Neural crest cell (in vitro differentiated cells): ENCODE data around the gene PDCD1. TPM values are rescaled to one million over a fixed set of nuclear protein-coding genes. Genes with fewer than 3 reads are reported as not detected.

Experiments used
- DNase-seq: peaks from one replicate; pipeline ENCODE4 v3.0.0; 2021; ENCODE audit warnings: low read depth, mixed read lengths, low spot score
- H3K27ac Mint-ChIP-seq: one replicate; pipeline ENCODE4 v1.8.0; 2021; ENCODE audit warnings: mild to moderate bottlenecking, mixed read lengths; ENCODE audit not compliant: unreplicated experiment
- H3K27me3 Mint-ChIP-seq: 2 replicates; pipeline ENCODE4 v1.8.0; 2021; ENCODE audit warnings: low read depth, mild to moderate bottlenecking, mixed read lengths
- H3K36me3 Mint-ChIP-seq: 2 replicates; pipeline ENCODE4 v1.8.0; 2021; ENCODE audit warnings: low read depth, mild to moderate bottlenecking, mixed read lengths
- H3K4me1 Mint-ChIP-seq: 2 replicates; pipeline ENCODE4 v1.8.0; 2021; ENCODE audit warnings: mixed read lengths
- H3K4me3 Mint-ChIP-seq: one replicate; pipeline ENCODE4 v1.8.0; 2021; ENCODE audit warnings: mild to moderate bottlenecking, mixed read lengths
- H3K9me3 Mint-ChIP-seq: 2 replicates; pipeline ENCODE4 v1.8.0; 2021; ENCODE audit warnings: mixed read lengths
- CTCF ChIP-seq: fragments of 200-600 bp; sonication (generic); conservative IDR thresholded peaks from 2 replicates; pipeline ENCODE4 v1.5.0; 2021; ENCODE audit warnings: antibody characterized with exemption, mild to moderate bottlenecking
- total RNA-seq: library from RNA; stranded (reverse); gene quantifications from 2 replicates; pipeline ENCODE4 v1.2.1, GENCODE V29; 2021

Gene PDCD1
- total RNA-seq, 1 donor from 2014 or later = not detected

GRCh38 chr2:241811201-241811951 lies 47.3 kb downstream of the PDCD1 start:
- H3K36me3 Mint-ChIP-seq = no peaks in the 10 kb centered on the region
- TF ChIP-seq CTCF = no peak
- no peak for DNase-seq
- peaks cover 15% of the 10 kb centered on the region for H3K4me1 Mint-ChIP-seq
- H3K27ac Mint-ChIP-seq = no peak overlapping the region
- no peak overlapping the region for H3K4me3 Mint-ChIP-seq
- no peaks in the 10 kb centered on the region for H3K27me3 Mint-ChIP-seq
- no peaks in the 10 kb centered on the region for H3K9me3 Mint-ChIP-seq

GRCh38 chr2:241810307-241811200 lies 48.1 kb downstream of the PDCD1 start:
- DNase-seq = no peak
- no peaks in the 10 kb centered on the region for H3K36me3 Mint-ChIP-seq
- peaks cover 15% of the 10 kb centered on the region for H3K4me1 Mint-ChIP-seq
- no peak for TF ChIP-seq CTCF
- no peaks in the 10 kb centered on the region for H3K9me3 Mint-ChIP-seq
- H3K27ac Mint-ChIP-seq = no peak overlapping the region
- H3K4me3 Mint-ChIP-seq = no peak overlapping the region
- no peaks in the 10 kb centered on the region for H3K27me3 Mint-ChIP-seq

GRCh38 chr2:241809383-241810306 lies 49.0 kb downstream of the PDCD1 start:
- Mint-ChIP-seq H3K27me3 (no peaks in the 10 kb centered on the region), H3K9me3 (no peaks in the 10 kb centered on the region), H3K4me3 (no peak overlapping the region), H3K4me1 (peaks cover 15% of the 10 kb centered on the region), H3K27ac (no peak overlapping the region), H3K36me3 (no peaks in the 10 kb centered on the region)
- TF ChIP-seq CTCF = no peak
- DNase-seq = no peak

GRCh38 chr2:241808721-241809382 lies 49.8 kb downstream of the PDCD1 start, which contains the start of gene NEU4:
Gene NEU4, plus strand, starts transcription at chr2:241809193. Its CDS starts 5,292 bp downstream, at chr2:241814485.
- H3K9me3 Mint-ChIP-seq = no peaks in the 10 kb centered on the region
- peaks cover 15% of the 10 kb centered on the region for H3K4me1 Mint-ChIP-seq
- peak within 1 kb of the TSS; percentile 91 for H3K27ac Mint-ChIP-seq
- no peak for DNase-seq
- H3K36me3 Mint-ChIP-seq = no peaks in the 10 kb centered on the region
- no peak for TF ChIP-seq CTCF
- no peaks in the 10 kb centered on the region for H3K27me3 Mint-ChIP-seq
- peak within 1 kb of the TSS; percentile 67 for H3K4me3 Mint-ChIP-seq
